Type B pancreatic cell (in vitro differentiated cells): ENCODE measurements around the gene SH2B3. TPM values are rescaled to one million over a fixed set of nuclear protein-coding genes. Genes with fewer than 3 reads are reported as not detected.
A peak's percentile ranks its signal among the peaks of the same experiment; 100 is the strongest.
"Not testable (repeated sequence)": the region's sequence is repeated elsewhere in the genome, so short reads cannot be mapped to it uniquely, and the experiment has no call there.

ENCODE experiments used
- DNase-seq: peaks from one replicate; pipeline ENCODE4 v3.0.0; 2021; ENCODE audit warnings: mixed read lengths; ENCODE audit not compliant: unreplicated experiment; ENCODE audit errors: extremely low spot score
- H3K27ac Mint-ChIP-seq: 2 replicates; pipeline ENCODE4 v1.8.0; 2021; ENCODE audit warnings: mild to moderate bottlenecking, mixed read lengths
- H3K27me3 Mint-ChIP-seq: 2 replicates; pipeline ENCODE4 v1.8.0; 2021; ENCODE audit warnings: mixed read lengths
- H3K36me3 Mint-ChIP-seq: 2 replicates; pipeline ENCODE4 v1.8.0; 2021; ENCODE audit warnings: mixed read lengths
- H3K4me1 Mint-ChIP-seq: one replicate; pipeline ENCODE4 v1.8.0; 2021; ENCODE audit warnings: mixed read lengths; ENCODE audit not compliant: unreplicated experiment
- H3K4me3 Mint-ChIP-seq: 2 replicates; pipeline ENCODE4 v1.8.0; 2021; ENCODE audit warnings: mild to moderate bottlenecking, mixed read lengths
- H3K9me3 Mint-ChIP-seq: 2 replicates; pipeline ENCODE4 v1.8.0; 2021; ENCODE audit warnings: mixed read lengths
- total RNA-seq: library from RNA; stranded (reverse); gene quantifications from 2 replicates; pipeline ENCODE4 v1.2.1, GENCODE V29; 2021; ENCODE audit warnings: low replicate concordance
- TF ChIP-seq, protein P1 (sequence below): fragments of 200-600 bp; sonication (generic); conservative IDR thresholded peaks from 2 replicates; pipeline ENCODE4 v1.5.0; 2021; ENCODE audit warnings: antibody characterized with exemption, mild to moderate bottlenecking

SH2B3 gene
- total RNA-seq, 1 donor from 2014 or later, result 5.2 TPM

DNA sequence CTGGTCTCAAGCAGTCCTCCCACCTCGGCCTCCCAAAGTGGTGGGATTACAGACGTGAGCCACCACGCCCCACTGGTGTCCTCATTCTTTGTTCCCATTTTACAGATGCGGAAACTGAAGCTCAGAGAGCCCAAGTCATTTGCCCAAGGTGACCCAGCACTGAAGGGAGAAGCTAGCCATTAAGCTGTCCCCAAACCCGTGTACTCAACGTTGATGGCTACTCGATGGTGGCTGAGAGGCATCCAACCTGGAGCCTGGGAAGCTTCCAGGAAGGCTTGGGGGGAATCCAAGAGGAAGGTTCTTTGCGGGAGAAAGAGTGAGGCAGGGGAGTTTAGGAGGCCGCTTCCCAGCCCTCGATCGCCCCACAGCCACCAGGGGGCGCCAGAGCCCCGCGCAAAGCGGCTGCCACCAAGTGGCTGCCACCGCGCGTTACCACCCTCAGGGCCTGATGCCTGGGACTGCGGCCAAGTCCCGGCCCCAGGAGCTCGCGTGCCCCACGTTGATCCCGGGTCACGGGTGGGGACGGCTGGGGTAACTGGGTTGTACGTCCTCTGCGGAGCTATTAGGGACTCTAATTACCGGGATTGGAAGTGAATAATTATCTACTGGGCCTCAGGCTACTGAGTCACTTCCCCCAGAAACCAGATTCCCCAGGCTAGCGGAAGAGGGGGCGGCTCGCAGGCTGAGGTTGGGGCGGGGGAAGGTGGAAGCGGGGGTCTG, 8.8 kb upstream of the SH2B3 start:
- peak; percentile 91 for DNase-seq
- TF ChIP-seq, protein P1, sequence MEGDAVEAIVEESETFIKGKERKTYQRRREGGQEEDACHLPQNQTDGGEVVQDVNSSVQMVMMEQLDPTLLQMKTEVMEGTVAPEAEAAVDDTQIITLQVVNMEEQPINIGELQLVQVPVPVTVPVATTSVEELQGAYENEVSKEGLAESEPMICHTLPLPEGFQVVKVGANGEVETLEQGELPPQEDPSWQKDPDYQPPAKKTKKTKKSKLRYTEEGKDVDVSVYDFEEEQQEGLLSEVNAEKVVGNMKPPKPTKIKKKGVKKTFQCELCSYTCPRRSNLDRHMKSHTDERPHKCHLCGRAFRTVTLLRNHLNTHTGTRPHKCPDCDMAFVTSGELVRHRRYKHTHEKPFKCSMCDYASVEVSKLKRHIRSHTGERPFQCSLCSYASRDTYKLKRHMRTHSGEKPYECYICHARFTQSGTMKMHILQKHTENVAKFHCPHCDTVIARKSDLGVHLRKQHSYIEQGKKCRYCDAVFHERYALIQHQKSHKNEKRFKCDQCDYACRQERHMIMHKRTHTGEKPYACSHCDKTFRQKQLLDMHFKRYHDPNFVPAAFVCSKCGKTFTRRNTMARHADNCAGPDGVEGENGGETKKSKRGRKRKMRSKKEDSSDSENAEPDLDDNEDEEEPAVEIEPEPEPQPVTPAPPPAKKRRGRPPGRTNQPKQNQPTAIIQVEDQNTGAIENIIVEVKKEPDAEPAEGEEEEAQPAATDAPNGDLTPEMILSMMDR, result peak; percentile 100
- Mint-ChIP-seq H3K4me3 (peak overlapping the region; percentile 41), H3K9me3 (no peaks in the 10 kb centered on the region), H3K27me3 (peaks cover 5% of the 10 kb centered on the region), H3K27ac (no peak overlapping the region), H3K4me1 (peaks cover 4% of the 10 kb centered on the region), H3K36me3 (no peaks in the 10 kb centered on the region)

GRCh38 chr12:111398530-111398929, 7.2 kb upstream of the SH2B3 start:
- TF ChIP-seq, protein P1, result no peak
- no peak overlapping the region for H3K27ac Mint-ChIP-seq
- no peaks in the 10 kb centered on the region for H3K9me3 Mint-ChIP-seq
- peaks cover 11% of the 10 kb centered on the region for H3K4me1 Mint-ChIP-seq
- H3K36me3 Mint-ChIP-seq, result no peaks in the 10 kb centered on the region
- peaks cover 12% of the 10 kb centered on the region for H3K27me3 Mint-ChIP-seq
- no peak for DNase-seq
- H3K4me3 Mint-ChIP-seq, result no peak overlapping the region

GRCh38 chr12:111399741-111400404, 5.8 kb upstream of the SH2B3 start:
- Mint-ChIP-seq H3K27me3 (peaks cover 22% of the 10 kb centered on the region), H3K4me1 (peaks cover 20% of the 10 kb centered on the region)
- not testable (repeated sequence) for H3K36me3 Mint-ChIP-seq, DNase-seq, H3K27ac Mint-ChIP-seq, H3K9me3 Mint-ChIP-seq, H3K4me3 Mint-ChIP-seq

- peaks cover 22% of the 10 kb centered on the region for H3K27me3 Mint-ChIP-seq
- no peak overlapping the region for H3K4me3 Mint-ChIP-seq
- no peak for DNase-seq
- H3K36me3 Mint-ChIP-seq, result no peaks in the 10 kb centered on the region
- no peaks in the 10 kb centered on the region for H3K9me3 Mint-ChIP-seq
- H3K27ac Mint-ChIP-seq, result no peak overlapping the region
- peaks cover 20% of the 10 kb centered on the region for H3K4me1 Mint-ChIP-seq
- TF ChIP-seq, protein P1, result no peak
These were observed 4.5 kb upstream of the SH2B3 start for GRCh38 chr12:111401167-111401605.

GRCh38 chr12:111402490-111402824, 3.3 kb upstream of the SH2B3 start:
- Mint-ChIP-seq H3K27me3 (peaks cover 28% of the 10 kb centered on the region), H3K4me1 (peaks cover 26% of the 10 kb centered on the region)
- H3K9me3 Mint-ChIP-seq, H3K4me3 Mint-ChIP-seq, H3K27ac Mint-ChIP-seq, DNase-seq, H3K36me3 Mint-ChIP-seq: not testable (repeated sequence)

- Mint-ChIP-seq H3K27me3 (peaks cover 28% of the 10 kb centered on the region), H3K9me3 (no peaks in the 10 kb centered on the region), H3K4me3 (peak overlapping the region; percentile 85), H3K4me1 (peaks cover 27% of the 10 kb centered on the region), H3K36me3 (no peaks in the 10 kb centered on the region), H3K27ac (peak overlapping the region; percentile 74)
- DNase-seq, result no peak
- TF ChIP-seq, protein P1, result no peak
These were observed 1.2 kb upstream of the SH2B3 start for GRCh38 chr12:111404362-111405148.
